Astrocyte (in vitro differentiated cells and primary cell): ENCODE results near the gene FIGN. TPM values are rescaled to one million over a fixed set of nuclear protein-coding genes. Genes with fewer than 3 reads are reported as not detected.

Source experiments
- DNase-seq: peaks from one replicate; pipeline ENCODE4 v3.0.0-alpha.2; 2010; ENCODE audit warnings: low read depth
- FAIRE-seq: peaks from 2 replicates; lab custom pipeline; 2011; peaks lifted over from hg19 to GRCh38; lab: Jason Lieb, UNC
- H2AFZ ChIP-seq: 2 replicates; pipeline ENCODE4 v1.6.0; 2012; ENCODE audit warnings: low read depth, low read length, inconsistent platforms
- H3K27ac ChIP-seq: 2 replicates; pipeline ENCODE4 v1.5.1; 2011; ENCODE audit warnings: low read depth, low read length, inconsistent platforms
- H3K27me3 ChIP-seq: 2 replicates; pipeline ENCODE4 v1.6.0; 2011; ENCODE audit warnings: low read length, inconsistent platforms; ENCODE audit not compliant: insufficient read depth
- H3K36me3 ChIP-seq: 2 replicates; pipeline ENCODE4 v1.5.1; 2011; ENCODE audit warnings: low read length, inconsistent platforms; ENCODE audit not compliant: insufficient read depth
- H3K4me1 ChIP-seq: 2 replicates; pipeline ENCODE4 v1.5.1; 2011; ENCODE audit warnings: low read length, inconsistent platforms; ENCODE audit not compliant: insufficient read depth
- H3K4me2 ChIP-seq: 2 replicates; pipeline ENCODE4 v1.6.0; 2012; ENCODE audit warnings: low read length, inconsistent platforms
- H3K4me3 ChIP-seq: 2 replicates; pipeline ENCODE4 v1.5.1; 2011; ENCODE audit warnings: low read depth, mild to moderate bottlenecking, low read length, inconsistent platforms; ENCODE audit not compliant: insufficient read depth
- H3K79me2 ChIP-seq: 2 replicates; pipeline ENCODE4 v1.6.0; 2012; ENCODE audit warnings: mild to moderate bottlenecking, low read length, inconsistent platforms; ENCODE audit not compliant: insufficient read depth
- H3K9ac ChIP-seq: 2 replicates; pipeline ENCODE4 v1.6.0; 2012; ENCODE audit warnings: mild to moderate bottlenecking, low read length, inconsistent platforms
- H3K9me3 ChIP-seq: 2 replicates; pipeline ENCODE4 v1.5.1; 2012; ENCODE audit warnings: low read depth, mild to moderate bottlenecking, low read length, inconsistent platforms; ENCODE audit not compliant: insufficient read depth
- H4K20me1 ChIP-seq: 2 replicates; pipeline ENCODE4 v1.6.0; 2012; ENCODE audit warnings: low read length, inconsistent platforms; ENCODE audit not compliant: insufficient read depth
- H3K27ac Mint-ChIP-seq: one replicate; pipeline ENCODE4 v1.8.0; 2021; ENCODE audit warnings: mild to moderate bottlenecking, mixed read lengths; ENCODE audit not compliant: unreplicated experiment
- H3K27me3 Mint-ChIP-seq: one replicate; pipeline ENCODE4 v1.8.0; 2021; ENCODE audit warnings: low read depth, mixed read lengths; ENCODE audit not compliant: unreplicated experiment
- H3K36me3 Mint-ChIP-seq: one replicate; pipeline ENCODE4 v1.8.0; 2021; ENCODE audit warnings: low read depth, mixed read lengths; ENCODE audit not compliant: unreplicated experiment
- H3K4me1 Mint-ChIP-seq: one replicate; pipeline ENCODE4 v1.8.0; 2021; ENCODE audit warnings: low read depth, mixed read lengths; ENCODE audit not compliant: unreplicated experiment
- H3K4me3 Mint-ChIP-seq: one replicate; pipeline ENCODE4 v1.8.0; 2021; ENCODE audit warnings: mild to moderate bottlenecking, moderate library complexity, mixed read lengths; ENCODE audit not compliant: unreplicated experiment
- H3K9me3 Mint-ChIP-seq: one replicate; pipeline ENCODE4 v1.8.0; 2021; ENCODE audit warnings: mild to moderate bottlenecking, mixed read lengths; ENCODE audit not compliant: unreplicated experiment
- CTCF ChIP-seq: IDR thresholded peaks from 2 replicates; pipeline ENCODE4 v1.5.1; 2011; ENCODE audit warnings: low read depth, mild to moderate bottlenecking, inconsistent platforms, low read length, moderate library complexity; ENCODE audit not compliant: insufficient read depth
- EZH2 ChIP-seq: IDR thresholded peaks from 2 replicates; pipeline ENCODE4 v1.6.1; 2012; ENCODE audit warnings: mild to moderate bottlenecking, low read length, inconsistent platforms; ENCODE audit not compliant: insufficient read depth
- total RNA-seq: library from RNA; stranded (reverse); gene quantifications from 2 replicates; pipeline ENCODE4 v1.2.1, GENCODE V29; 2021

The FIGN gene
- total RNA-seq, 1 donor from 2014 or later, result 30.3 TPM

DNA sequence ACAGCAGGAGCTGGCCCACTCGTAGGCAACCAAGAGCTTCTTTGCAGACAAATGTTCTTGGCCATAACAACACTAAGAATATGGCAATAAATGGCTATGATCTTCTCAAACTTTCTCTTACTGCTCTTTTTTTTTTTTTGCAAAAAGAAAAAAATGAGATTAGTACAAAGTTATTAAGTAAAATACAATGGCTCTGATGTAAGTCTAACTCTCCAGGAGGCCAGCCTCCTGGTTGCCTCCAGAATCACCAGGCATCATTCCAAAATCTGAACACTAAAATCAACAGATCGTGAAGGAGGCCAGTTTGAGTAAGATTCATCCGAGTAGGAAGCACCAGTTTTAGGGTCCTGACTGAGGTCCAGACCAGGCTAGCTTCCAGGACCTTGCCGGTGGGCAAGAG, 20.8 kb upstream of the FIGN start:
- Histone ChIP-seq H3K4me2 (no peak overlapping the region), H3K9ac (no peak overlapping the region), H4K20me1 (no peaks in the 10 kb centered on the region), H3K4me3 (no peak overlapping the region), H3K36me3 (no peaks in the 10 kb centered on the region), H3K79me2 (no peaks in the 10 kb centered on the region), H3K4me1 (no peaks in the 10 kb centered on the region), H3K9me3 (no peaks in the 10 kb centered on the region), H3K27ac (no peak overlapping the region), H3K27me3 (no peaks in the 10 kb centered on the region), H2AFZ (no peak overlapping the region)
- Mint-ChIP-seq H3K36me3 (no peaks in the 10 kb centered on the region), H3K27ac (no peak overlapping the region), H3K4me3 (no peak overlapping the region), H3K4me1 (peaks cover 4% of the 10 kb centered on the region), H3K9me3 (no peaks in the 10 kb centered on the region), H3K27me3 (peaks cover 1% of the 10 kb centered on the region)
- no peak for TF ChIP-seq EZH2
- no peak for TF ChIP-seq CTCF
- DNase-seq (no peak), FAIRE-seq (no peak)

DNA sequence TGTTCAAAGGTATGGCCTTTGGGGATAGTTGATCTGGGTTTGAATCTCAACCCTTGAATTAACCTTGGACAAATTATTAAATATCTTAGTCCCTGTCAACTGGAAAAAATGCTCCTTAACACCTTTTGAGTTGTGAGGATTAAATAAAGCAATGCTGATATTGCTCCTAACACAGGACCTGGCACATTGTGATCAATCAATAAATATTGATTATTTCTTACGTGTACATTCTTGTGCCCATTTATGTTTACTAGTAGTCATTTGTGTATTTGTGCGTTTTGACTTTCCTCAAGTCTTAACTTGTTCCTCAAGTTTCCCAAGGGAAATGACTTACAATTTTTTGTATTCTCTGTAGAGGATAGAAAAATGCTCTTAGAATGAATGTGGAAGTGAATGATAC, 19.6 kb upstream of the FIGN start:
- no peak overlapping the region for H3K4me3 ChIP-seq
- Mint-ChIP-seq H3K36me3 (no peaks in the 10 kb centered on the region), H3K27ac (no peak overlapping the region), H3K27me3 (peaks cover 1% of the 10 kb centered on the region), H3K4me3 (no peak overlapping the region), H3K9me3 (no peaks in the 10 kb centered on the region), H3K4me1 (peaks cover 4% of the 10 kb centered on the region)
- TF ChIP-seq CTCF (no peak), EZH2 (no peak)
- no peaks in the 10 kb centered on the region for H4K20me1 ChIP-seq
- no peaks in the 10 kb centered on the region for H3K36me3 ChIP-seq
- no peak overlapping the region for H3K9ac ChIP-seq
- DNase-seq (no peak), FAIRE-seq (no peak)
- H3K4me2 ChIP-seq, result no peak overlapping the region
- no peaks in the 10 kb centered on the region for H3K27me3 ChIP-seq
- H3K4me1 ChIP-seq, result no peaks in the 10 kb centered on the region
- H3K9me3 ChIP-seq, result no peaks in the 10 kb centered on the region
- H3K27ac ChIP-seq, result no peak overlapping the region
- H2AFZ ChIP-seq, result no peak overlapping the region
- no peaks in the 10 kb centered on the region for H3K79me2 ChIP-seq

DNA sequence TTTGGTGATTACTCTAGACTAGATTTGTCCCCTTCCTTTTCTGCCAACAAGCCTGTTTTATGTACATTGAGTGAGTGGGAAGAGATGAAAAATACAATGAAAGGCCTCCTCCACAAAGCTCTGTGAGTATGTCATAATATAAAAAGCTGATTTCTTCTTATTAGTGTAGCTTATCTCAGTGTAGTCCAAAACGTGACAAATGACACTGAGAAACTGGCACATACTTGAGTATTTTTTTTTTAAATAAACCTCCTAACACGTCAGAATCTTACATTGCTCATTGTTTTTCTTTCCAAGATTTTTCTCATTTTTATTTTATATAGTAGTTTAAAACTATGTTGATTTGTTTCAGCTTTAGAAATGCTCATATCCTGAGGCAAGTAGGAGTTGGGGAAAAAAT, 17.9 kb upstream of the FIGN start:
- H3K4me2 ChIP-seq, result no peak overlapping the region
- no peaks in the 10 kb centered on the region for H3K27me3 ChIP-seq
- no peak overlapping the region for H2AFZ ChIP-seq
- no peak for TF ChIP-seq CTCF
- TF ChIP-seq EZH2, result no peak
- peak; percentile 65 for DNase-seq
- no peak overlapping the region for H3K4me3 ChIP-seq
- FAIRE-seq, result no peak
- Mint-ChIP-seq H3K4me1 (peaks cover 4% of the 10 kb centered on the region), H3K27ac (no peak overlapping the region), H3K9me3 (no peaks in the 10 kb centered on the region), H3K4me3 (no peak overlapping the region), H3K36me3 (no peaks in the 10 kb centered on the region), H3K27me3 (no peaks in the 10 kb centered on the region)
- H3K4me1 ChIP-seq, result no peaks in the 10 kb centered on the region
- no peaks in the 10 kb centered on the region for H4K20me1 ChIP-seq
- no peak overlapping the region for H3K27ac ChIP-seq
- H3K79me2 ChIP-seq, result no peaks in the 10 kb centered on the region
- no peak overlapping the region for H3K9ac ChIP-seq
- no peaks in the 10 kb centered on the region for H3K36me3 ChIP-seq
- no peaks in the 10 kb centered on the region for H3K9me3 ChIP-seq
